Progenitor cell of endocrine pancreas (in vitro differentiated cells): ENCODE results near the gene SEPTIN10. TPM values are rescaled to one million over a fixed set of nuclear protein-coding genes. Genes with fewer than 3 reads are reported as not detected.
"Not testable (repeated sequence)": the region's sequence is repeated elsewhere in the genome, so short reads cannot be mapped to it uniquely, and the experiment has no call there.

Source experiments
- DNase-seq: peaks from one replicate; pipeline ENCODE4 v3.0.0; 2021; ENCODE audit warnings: low spot score; ENCODE audit not compliant: unreplicated experiment
- H3K27ac Mint-ChIP-seq: 2 replicates; pipeline ENCODE4 v1.8.0; 2021; ENCODE audit warnings: mild to moderate bottlenecking, moderate library complexity, mixed read lengths
- H3K27me3 Mint-ChIP-seq: 2 replicates; pipeline ENCODE4 v1.8.0; 2021; ENCODE audit warnings: mixed read lengths
- H3K36me3 Mint-ChIP-seq: 2 replicates; pipeline ENCODE4 v1.8.0; 2022; ENCODE audit warnings: mixed read lengths; ENCODE audit not compliant: insufficient read depth
- H3K4me1 Mint-ChIP-seq: 2 replicates; pipeline ENCODE4 v1.8.0; 2021; ENCODE audit warnings: low read depth, mixed read lengths
- H3K4me3 Mint-ChIP-seq: 2 replicates; pipeline ENCODE4 v1.8.0; 2021; ENCODE audit warnings: low read depth, mild to moderate bottlenecking, moderate library complexity, mixed read lengths
- H3K9me3 Mint-ChIP-seq: 2 replicates; pipeline ENCODE4 v1.8.0; 2021; ENCODE audit warnings: low read depth, mixed read lengths
- total RNA-seq: library from RNA; stranded (reverse); gene quantifications from 2 replicates; pipeline ENCODE4 v1.2.1, GENCODE V29; 2021
- TF ChIP-seq, protein P1 (sequence below): fragments of 200-600 bp; sonication (generic); IDR thresholded peaks from one replicate; pipeline ENCODE4 v1.5.0; 2021; ENCODE audit warnings: antibody characterized with exemption, mild to moderate bottlenecking; ENCODE audit not compliant: unreplicated experiment

The SEPTIN10 gene
- total RNA-seq, 1 donor from 2014 or later: 67.5 TPM

DNA sequence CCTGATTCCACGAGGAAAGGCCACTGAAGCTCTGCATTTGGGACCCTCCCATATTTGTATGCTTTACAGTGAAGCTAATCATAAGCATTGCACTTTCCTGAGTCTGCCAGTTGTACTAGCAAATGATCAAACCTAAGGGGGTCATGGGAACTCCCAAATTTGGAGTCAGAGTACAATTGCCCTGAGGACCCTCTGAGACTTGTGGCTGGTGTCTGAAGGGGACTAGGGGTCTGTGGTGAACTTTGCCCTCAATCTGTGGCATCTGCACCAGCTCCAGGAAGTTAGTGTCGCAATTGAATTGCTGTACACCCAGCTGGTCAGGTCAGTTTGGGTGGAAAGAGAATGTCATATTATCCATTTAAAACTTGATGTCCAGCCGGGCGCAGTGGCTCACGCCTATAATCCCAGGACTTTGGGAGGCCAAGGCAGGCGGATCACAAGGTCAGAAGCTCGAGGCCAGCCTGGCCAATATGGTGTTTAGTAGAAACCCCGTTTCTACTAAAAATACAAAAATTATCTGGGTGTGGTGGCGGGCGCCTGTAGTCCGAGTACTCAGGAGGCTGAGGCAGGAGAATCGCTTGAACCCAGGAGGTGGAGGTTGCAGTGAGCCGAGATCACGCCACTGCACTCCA lies 18.5 kb upstream of the SEPTIN10 start:
- H3K4me3 Mint-ChIP-seq: no peak overlapping the region
- H3K4me1 Mint-ChIP-seq: peaks cover 11% of the 10 kb centered on the region
- H3K27me3 Mint-ChIP-seq: no peaks in the 10 kb centered on the region
- TF ChIP-seq, protein P1, sequence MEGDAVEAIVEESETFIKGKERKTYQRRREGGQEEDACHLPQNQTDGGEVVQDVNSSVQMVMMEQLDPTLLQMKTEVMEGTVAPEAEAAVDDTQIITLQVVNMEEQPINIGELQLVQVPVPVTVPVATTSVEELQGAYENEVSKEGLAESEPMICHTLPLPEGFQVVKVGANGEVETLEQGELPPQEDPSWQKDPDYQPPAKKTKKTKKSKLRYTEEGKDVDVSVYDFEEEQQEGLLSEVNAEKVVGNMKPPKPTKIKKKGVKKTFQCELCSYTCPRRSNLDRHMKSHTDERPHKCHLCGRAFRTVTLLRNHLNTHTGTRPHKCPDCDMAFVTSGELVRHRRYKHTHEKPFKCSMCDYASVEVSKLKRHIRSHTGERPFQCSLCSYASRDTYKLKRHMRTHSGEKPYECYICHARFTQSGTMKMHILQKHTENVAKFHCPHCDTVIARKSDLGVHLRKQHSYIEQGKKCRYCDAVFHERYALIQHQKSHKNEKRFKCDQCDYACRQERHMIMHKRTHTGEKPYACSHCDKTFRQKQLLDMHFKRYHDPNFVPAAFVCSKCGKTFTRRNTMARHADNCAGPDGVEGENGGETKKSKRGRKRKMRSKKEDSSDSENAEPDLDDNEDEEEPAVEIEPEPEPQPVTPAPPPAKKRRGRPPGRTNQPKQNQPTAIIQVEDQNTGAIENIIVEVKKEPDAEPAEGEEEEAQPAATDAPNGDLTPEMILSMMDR: no peak
- H3K27ac Mint-ChIP-seq: no peak overlapping the region
- no peak for DNase-seq
- H3K36me3 Mint-ChIP-seq: no peaks in the 10 kb centered on the region
- H3K9me3 Mint-ChIP-seq: no peaks in the 10 kb centered on the region

- Mint-ChIP-seq H3K27ac (no peak overlapping the region), H3K27me3 (no peaks in the 10 kb centered on the region), H3K4me3 (no peak overlapping the region), H3K4me1 (peaks cover 9% of the 10 kb centered on the region), H3K9me3 (no peaks in the 10 kb centered on the region), H3K36me3 (no peaks in the 10 kb centered on the region)
- TF ChIP-seq, protein P1: no peak
- DNase-seq: no peak
Observed at GRCh38 chr2:109631741-109632140, 18.0 kb upstream of the SEPTIN10 start.

- Mint-ChIP-seq H3K36me3 (no peaks in the 10 kb centered on the region), H3K27me3 (no peaks in the 10 kb centered on the region), H3K27ac (peak overlapping the region; percentile 17), H3K9me3 (no peaks in the 10 kb centered on the region), H3K4me1 (peaks cover 6% of the 10 kb centered on the region), H3K4me3 (no peak overlapping the region)
- TF ChIP-seq, protein P1: no peak
- DNase-seq: no peak
Observed at GRCh38 chr2:109630441-109631430, 17.0 kb upstream of the SEPTIN10 start.

- H3K27ac Mint-ChIP-seq: no peak overlapping the region
- H3K27me3 Mint-ChIP-seq: no peaks in the 10 kb centered on the region
- no peak overlapping the region for H3K4me3 Mint-ChIP-seq
- no peaks in the 10 kb centered on the region for H3K36me3 Mint-ChIP-seq
- DNase-seq: no peak
- H3K4me1 Mint-ChIP-seq: peaks cover 6% of the 10 kb centered on the region
- TF ChIP-seq, protein P1: no peak
- H3K9me3 Mint-ChIP-seq: no peaks in the 10 kb centered on the region
Observed at GRCh38 chr2:109629867-109630266, 16.1 kb upstream of the SEPTIN10 start.

GRCh38 chr2:109628321-109628720 lies 14.6 kb upstream of the SEPTIN10 start:
- H3K36me3 Mint-ChIP-seq, H3K27ac Mint-ChIP-seq, H3K4me3 Mint-ChIP-seq, DNase-seq, H3K27me3 Mint-ChIP-seq, H3K9me3 Mint-ChIP-seq: not testable (repeated sequence)
- peaks cover 10% of the 10 kb centered on the region for H3K4me1 Mint-ChIP-seq
